Peyer's patch (tissue), 4 donors: ENCODE data around the gene PDE11A. TPM values are rescaled to one million over a fixed set of nuclear protein-coding genes. Genes with fewer than 3 reads are reported as not detected.

Experiments used
- DNase-seq, 3 donors: peaks; one replicate each; pipeline ENCODE4 v3.0.0-alpha.2; 2017 to 2019
- H3K27ac ChIP-seq, 4 donors: fragments of 200-600 bp; sonication (generic); one replicate each; pipeline ENCODE4 v1.5.1; 2016 to 2019
- H3K27me3 ChIP-seq, 2 donors: fragments of 200-600 bp; sonication (generic); one replicate each; pipeline ENCODE4 v1.5.1; 2019
- H3K36me3 ChIP-seq, 3 donors: fragments of 200-600 bp; sonication (generic); one replicate each; pipeline ENCODE4 v1.5.1; 2016 to 2019
- H3K4me1 ChIP-seq, 4 donors: fragments of 200-600 bp; sonication (generic); one replicate each; pipeline ENCODE4 v1.5.1; 2016 to 2019
- H3K4me3 ChIP-seq, 4 donors: fragments of 200-600 bp; sonication (generic); 1 replicate in 3 of 4; 2 replicates in 1 of 4; pipeline ENCODE4 v1.5.1; 2016 to 2019; ENCODE audit warnings: mild to moderate bottlenecking in 1 of 4
- H3K9me3 ChIP-seq, 4 donors: fragments of 200-600 bp; sonication (generic); one replicate each; pipeline ENCODE4 v1.5.1; 2016 to 2019; ENCODE audit warnings: mild to moderate bottlenecking in 1 of 4
- CTCF ChIP-seq, 6 experiments: fragments of 450-650 bp in 4 of 6; fragments of 200-600 bp in 2 of 6; sonication (generic) in 1 of 6; IDR thresholded peaks; one replicate each; pipeline ENCODE4 v1.5.1; 2017 to 2019; ENCODE audit warnings: antibody characterized with exemption in 6 of 6, mild to moderate bottlenecking in 3 of 6, moderate library complexity in 1 of 6
- POLR2A ChIP-seq, 2 donors: fragments of 450-650 bp; IDR thresholded peaks; one replicate each; pipeline ENCODE4 v1.5.1; 2017; ENCODE audit warnings: antibody characterized with exemption in 2 of 2, mild to moderate bottlenecking in 2 of 2, moderate library complexity in 2 of 2
- total RNA-seq, 4 donors: library from RNA; depleted of rRNA; stranded (reverse); fragments of >200 nt; gene quantifications; one replicate each; pipeline ENCODE4 v1.1.0, GENCODE V29; 2016

Gene PDE11A
- total RNA-seq, 4 donors from 2014 or later, result 1.6 to 2.1 (median 1.7) TPM

GRCh38 chr2:177675350-177675821 is 397.2 kb downstream of the PDE11A start:
- TF ChIP-seq POLR2A (IDR thresholded peaks at IDR 0.05) (no peak), CTCF (IDR thresholded peaks at IDR 0.05) (no peak)
- Histone ChIP-seq H3K27ac (no peak overlapping the region), H3K9me3 (no peaks in the 10 kb centered on the region), H3K4me1 (peaks cover 0 to 12% (median 0%) of the 10 kb centered on the region in 4 donors), H3K27me3 (no peaks in the 10 kb centered on the region), H3K36me3 (no peaks in the 10 kb centered on the region), H3K4me3 (no peak overlapping the region)
- DNase-seq, result no peak

GRCh38 chr2:177673602-177674595 is 398.7 kb downstream of the PDE11A start:
- TF ChIP-seq POLR2A (IDR thresholded peaks at IDR 0.05) (no peak), CTCF (IDR thresholded peaks at IDR 0.05) (no peak)
- no peaks in the 10 kb centered on the region for H3K9me3 ChIP-seq
- H3K4me1 ChIP-seq, result no peaks in the 10 kb centered on the region
- no peaks in the 10 kb centered on the region for H3K27me3 ChIP-seq
- H3K36me3 ChIP-seq, result no peaks in the 10 kb centered on the region
- H3K27ac ChIP-seq, result no peak overlapping the region
- no peak overlapping the region for H3K4me3 ChIP-seq
- DNase-seq, result no peak

GRCh38 chr2:177671662-177672061 is 400.9 kb downstream of the PDE11A start:
- Histone ChIP-seq H3K36me3 (no peaks in the 10 kb centered on the region), H3K4me1 (no peaks in the 10 kb centered on the region), H3K4me3 (no peak overlapping the region), H3K27ac (no peak overlapping the region), H3K27me3 (no peaks in the 10 kb centered on the region), H3K9me3 (no peaks in the 10 kb centered on the region)
- TF ChIP-seq POLR2A (IDR thresholded peaks at IDR 0.05), result no peak
- TF ChIP-seq CTCF (IDR thresholded peaks at IDR 0.05), result no peak
- DNase-seq, result no peak

GRCh38 chr2:177670791-177671535 is 401.6 kb downstream of the PDE11A start:
- H3K27ac ChIP-seq, result no peak overlapping the region
- H3K27me3 ChIP-seq, result no peaks in the 10 kb centered on the region
- no peak for TF ChIP-seq CTCF (IDR thresholded peaks at IDR 0.05)
- no peaks in the 10 kb centered on the region for H3K9me3 ChIP-seq
- DNase-seq, result no peak
- no peaks in the 10 kb centered on the region for H3K36me3 ChIP-seq
- no peak overlapping the region for H3K4me3 ChIP-seq
- H3K4me1 ChIP-seq, result no peaks in the 10 kb centered on the region

- Histone ChIP-seq H3K36me3 (no peaks in the 10 kb centered on the region), H3K4me3 (no peak overlapping the region), H3K9me3 (no peaks in the 10 kb centered on the region), H3K27me3 (no peaks in the 10 kb centered on the region), H3K4me1 (no peaks in the 10 kb centered on the region), H3K27ac (no peak overlapping the region)
- TF ChIP-seq POLR2A (IDR thresholded peaks at IDR 0.05), result no peak
- no peak for TF ChIP-seq CTCF (IDR thresholded peaks at IDR 0.05)
- DNase-seq, result no peak
Observed at GRCh38 chr2:177669625-177670330, 402.8 kb downstream of the PDE11A start.
